KOPT-K1 (cell line): Measurements from ENCODE around the gene LDB2.

Experiments
- H3K27ac ChIP-seq: fragments of 200-600 bp; sonication (generic); 2 replicates; pipeline ENCODE4 v1.5.1; 2016; ENCODE audit warnings: antibody characterized with exemption, mild to moderate bottlenecking, low read depth, low read length; ENCODE audit not compliant: poor library complexity, severe bottlenecking
- H3K36me3 ChIP-seq: fragments of 200-600 bp; sonication (generic); 2 replicates; pipeline ENCODE4 v1.5.1; 2017; ENCODE audit warnings: antibody characterized with exemption, mild to moderate bottlenecking, low read length, moderate library complexity; ENCODE audit not compliant: insufficient read depth
- H3K9me3 ChIP-seq: fragments of 200-600 bp; sonication (generic); 2 replicates; pipeline ENCODE4 v1.5.1; 2017; ENCODE audit warnings: antibody characterized with exemption, low read length, mild to moderate bottlenecking; ENCODE audit not compliant: insufficient read depth, poor library complexity, severe bottlenecking

The LDB2 gene

DNA sequence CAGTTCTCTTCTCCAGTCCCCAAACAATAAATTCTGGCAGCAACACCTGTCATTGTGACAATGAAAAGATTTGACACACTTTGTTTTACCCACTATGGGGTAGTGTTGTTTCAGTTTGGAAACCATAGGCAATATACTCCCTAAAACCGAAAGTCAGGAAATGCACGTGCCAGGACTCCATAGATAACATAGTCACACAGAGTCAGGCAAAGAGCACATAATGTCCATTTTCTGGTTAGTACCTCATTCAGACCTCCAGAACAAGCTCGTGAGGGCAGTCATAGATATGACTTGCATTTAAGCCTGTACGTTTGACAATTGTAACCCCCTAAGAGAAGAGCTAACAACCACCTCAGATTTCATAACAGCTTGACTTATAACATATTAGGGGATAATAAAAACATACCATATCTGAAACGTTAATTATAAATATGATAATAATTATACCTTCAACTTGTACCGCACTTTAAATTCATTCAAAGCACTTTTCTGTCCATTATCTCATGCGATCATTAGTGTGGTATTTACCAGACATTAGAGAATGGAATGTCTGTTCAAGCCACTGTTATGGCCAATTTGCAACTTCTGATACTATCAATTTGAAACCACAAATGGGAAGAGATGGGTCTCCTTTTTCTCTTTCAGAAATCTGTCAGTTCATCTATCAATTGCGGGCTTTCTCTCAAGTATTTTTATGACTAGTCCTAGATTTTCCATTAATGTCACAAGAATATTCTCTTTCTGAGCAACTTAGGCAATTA lies 147.4 kb downstream of the LDB2 start:
- Histone ChIP-seq H3K36me3 (no peaks in the 10 kb centered on the region), H3K9me3 (no peaks in the 10 kb centered on the region), H3K27ac (no peak overlapping the region)

DNA sequence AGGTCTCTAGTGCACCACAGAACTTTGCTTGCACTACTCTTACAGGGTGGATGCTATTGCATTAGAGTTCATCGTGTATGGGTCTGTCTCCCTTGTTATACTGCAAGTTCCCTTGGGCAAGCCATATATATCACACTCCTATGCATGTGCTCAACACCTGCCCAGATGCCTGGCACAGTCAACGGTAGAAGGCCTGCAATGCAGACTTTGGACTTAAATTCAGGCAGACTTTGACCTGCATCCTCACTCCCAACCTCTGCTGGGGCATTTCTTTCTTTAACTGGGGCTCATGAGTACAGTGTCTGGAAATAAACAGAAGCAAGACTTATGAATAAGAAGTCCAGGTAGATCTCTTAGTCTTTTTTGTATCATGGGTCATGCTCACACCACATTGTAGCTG lies 148.2 kb downstream of the LDB2 start:
- H3K9me3 ChIP-seq, result no peaks in the 10 kb centered on the region
- H3K36me3 ChIP-seq, result no peaks in the 10 kb centered on the region
- no peak overlapping the region for H3K27ac ChIP-seq

DNA sequence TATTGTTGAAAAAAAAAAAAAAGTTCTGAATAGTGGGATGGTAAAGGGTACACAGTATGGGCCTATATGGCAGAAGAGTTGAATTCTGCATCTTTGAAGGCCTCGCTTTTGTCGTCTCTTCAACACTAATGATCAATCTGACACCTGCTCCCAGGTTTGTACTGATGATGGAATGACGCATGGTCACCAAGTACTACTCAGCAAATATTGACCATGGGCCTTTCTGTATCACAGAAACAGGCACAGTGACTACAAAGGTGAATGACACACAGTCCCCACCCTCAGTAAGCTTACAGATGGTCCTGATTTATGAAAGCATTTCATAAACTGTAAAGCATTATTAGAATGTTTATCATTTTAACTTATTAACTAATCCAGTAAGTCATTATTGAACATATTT lies 152.6 kb downstream of the LDB2 start:
- no peaks in the 10 kb centered on the region for H3K9me3 ChIP-seq
- H3K27ac ChIP-seq, result no peak overlapping the region
- no peaks in the 10 kb centered on the region for H3K36me3 ChIP-seq

DNA sequence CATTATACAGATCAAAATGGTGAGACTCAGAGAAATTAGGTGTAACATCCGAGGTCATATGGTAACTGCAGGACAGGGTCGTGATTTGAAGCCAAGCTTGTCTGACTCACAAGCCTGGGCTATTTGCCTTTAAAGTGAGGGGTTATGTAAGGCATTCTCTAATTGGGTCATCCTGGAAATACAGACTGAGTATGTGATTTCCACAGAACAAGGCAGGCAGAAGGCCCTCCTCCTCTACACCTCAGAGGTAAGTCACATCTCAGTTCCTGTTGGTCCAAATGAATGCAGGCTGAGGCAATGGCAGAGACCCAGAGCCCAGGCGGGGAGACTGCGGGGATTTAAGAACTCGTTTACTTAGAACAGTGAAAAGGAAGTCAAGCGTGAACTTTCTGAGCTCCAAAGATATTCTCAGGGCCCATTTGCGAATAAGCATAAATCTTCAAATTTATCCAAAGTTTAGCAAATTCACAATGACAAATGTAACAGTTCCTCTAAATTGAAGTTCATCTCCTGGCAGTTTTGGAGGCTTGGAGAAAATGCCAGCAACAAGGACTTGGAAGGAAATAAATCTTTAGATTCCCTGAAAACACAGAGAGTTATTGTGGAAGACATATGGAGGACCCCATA lies 153.3 kb downstream of the LDB2 start:
- Histone ChIP-seq H3K9me3 (no peaks in the 10 kb centered on the region), H3K36me3 (no peaks in the 10 kb centered on the region), H3K27ac (no peak overlapping the region)

DNA sequence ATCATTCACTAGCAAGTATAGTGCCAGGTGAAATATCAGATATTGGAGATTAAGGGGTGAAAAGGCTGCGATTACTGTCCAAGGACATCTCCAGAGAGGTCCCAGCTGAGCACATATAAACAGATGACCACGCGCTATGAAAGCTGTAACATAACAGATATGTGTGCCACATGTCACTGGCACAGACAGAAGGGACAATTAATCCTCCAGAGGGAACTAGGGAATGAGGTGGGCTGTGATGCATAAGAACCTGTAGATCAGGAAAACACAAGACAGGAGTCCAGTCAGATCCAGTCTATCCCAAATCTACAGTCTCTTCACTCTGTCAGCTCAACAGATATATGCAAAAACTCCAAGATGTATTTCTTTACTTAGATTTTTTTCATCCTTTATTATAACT lies 157.2 kb downstream of the LDB2 start:
- no peaks in the 10 kb centered on the region for H3K36me3 ChIP-seq
- H3K27ac ChIP-seq, result no peak overlapping the region

DNA sequence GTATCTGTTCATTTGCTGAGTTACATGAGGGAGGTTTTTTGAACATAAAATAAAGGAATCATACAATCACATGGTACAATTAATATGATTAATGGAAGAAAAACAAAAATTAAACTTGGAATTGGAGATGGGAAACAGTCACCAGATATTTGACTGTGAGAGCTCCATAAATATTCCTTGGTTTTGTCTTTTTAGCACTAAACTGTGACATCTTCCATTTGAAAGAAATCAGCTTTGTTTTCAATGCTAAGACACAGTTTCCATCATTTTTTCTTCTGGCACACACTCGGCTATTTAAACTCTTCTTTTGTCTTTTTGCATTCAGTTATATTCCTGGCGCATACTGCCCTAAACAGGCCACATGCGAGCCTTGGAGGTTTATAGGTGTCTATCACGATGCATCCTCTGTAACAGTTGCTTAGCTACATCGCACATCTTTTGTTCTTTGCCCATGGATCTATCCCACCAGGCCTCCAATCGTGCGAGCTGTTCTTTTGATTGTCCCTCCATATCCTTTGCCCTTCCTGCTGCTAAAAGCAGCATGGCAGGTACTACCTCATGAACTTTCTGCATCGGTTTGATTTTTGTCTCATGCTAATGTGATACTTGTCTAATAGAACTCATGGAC lies 158.3 kb downstream of the LDB2 start:
- Histone ChIP-seq H3K36me3 (no peaks in the 10 kb centered on the region), H3K27ac (no peak overlapping the region), H3K9me3 (no peaks in the 10 kb centered on the region)

More for the DNA sequence above, 157.2 kb downstream of the LDB2 start:
- no peaks in the 10 kb centered on the region for H3K9me3 ChIP-seq

DNA sequence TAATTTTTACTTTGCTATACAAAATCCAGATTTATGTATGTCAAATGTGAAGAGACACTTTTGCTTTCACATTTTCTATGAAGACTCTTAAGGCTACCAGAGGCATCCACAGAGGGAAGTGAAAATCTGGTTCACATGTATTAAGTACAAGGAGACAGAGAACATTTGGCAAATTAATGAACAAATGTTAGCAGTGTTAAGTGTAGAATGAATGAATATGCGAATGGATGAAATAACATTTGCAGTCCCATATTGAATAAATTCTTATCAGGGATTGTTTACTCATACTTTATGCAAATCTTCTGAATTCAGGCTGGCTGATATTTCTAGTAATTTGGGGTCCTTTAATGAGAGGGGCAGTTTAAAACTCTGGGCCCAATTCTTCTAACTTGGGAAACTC lies 159.9 kb downstream of the LDB2 start:
- no peak overlapping the region for H3K27ac ChIP-seq
- H3K9me3 ChIP-seq, result no peaks in the 10 kb centered on the region
- no peaks in the 10 kb centered on the region for H3K36me3 ChIP-seq

DNA sequence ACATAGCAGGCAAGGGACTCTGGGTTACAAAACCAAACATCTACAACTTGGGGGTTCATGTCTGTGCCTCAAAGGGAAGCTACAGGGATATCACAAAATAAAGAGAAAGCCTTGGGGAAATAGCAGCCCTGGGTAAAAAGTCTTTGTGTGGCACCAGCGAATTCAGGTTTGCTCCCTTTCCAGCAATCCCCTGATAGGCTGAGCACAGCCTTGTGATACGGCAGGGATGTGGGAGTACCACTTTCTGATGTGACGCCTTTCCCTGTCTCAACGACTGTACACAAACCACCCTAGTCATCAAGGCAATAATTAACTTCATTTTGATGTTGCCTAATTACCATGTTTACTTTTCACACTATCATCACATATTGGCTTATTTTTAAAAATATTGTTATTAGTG lies 164.9 kb downstream of the LDB2 start:
- no peak overlapping the region for H3K27ac ChIP-seq
- H3K36me3 ChIP-seq, result no peaks in the 10 kb centered on the region
- no peaks in the 10 kb centered on the region for H3K9me3 ChIP-seq

DNA sequence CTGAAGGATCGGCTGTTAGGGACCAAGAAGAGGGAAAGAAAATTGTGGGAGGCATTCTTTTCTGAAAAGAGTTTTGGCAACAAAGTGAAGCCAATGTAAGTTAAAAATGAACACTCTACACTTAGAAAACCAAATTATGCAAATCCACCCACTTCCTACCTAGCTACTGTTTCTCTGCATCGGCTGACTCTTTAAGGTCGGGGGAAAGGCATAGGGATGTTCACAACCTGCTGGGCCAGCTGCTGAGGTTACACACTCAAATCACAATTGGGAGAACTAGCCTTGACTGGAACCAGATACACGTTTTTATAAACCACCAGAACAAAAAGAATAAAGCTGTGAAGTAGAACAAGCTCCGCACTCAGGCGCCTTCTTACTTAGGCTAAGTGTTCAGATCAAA lies 165.7 kb downstream of the LDB2 start:
- Histone ChIP-seq H3K36me3 (no peaks in the 10 kb centered on the region), H3K9me3 (no peaks in the 10 kb centered on the region), H3K27ac (no peak overlapping the region)

DNA sequence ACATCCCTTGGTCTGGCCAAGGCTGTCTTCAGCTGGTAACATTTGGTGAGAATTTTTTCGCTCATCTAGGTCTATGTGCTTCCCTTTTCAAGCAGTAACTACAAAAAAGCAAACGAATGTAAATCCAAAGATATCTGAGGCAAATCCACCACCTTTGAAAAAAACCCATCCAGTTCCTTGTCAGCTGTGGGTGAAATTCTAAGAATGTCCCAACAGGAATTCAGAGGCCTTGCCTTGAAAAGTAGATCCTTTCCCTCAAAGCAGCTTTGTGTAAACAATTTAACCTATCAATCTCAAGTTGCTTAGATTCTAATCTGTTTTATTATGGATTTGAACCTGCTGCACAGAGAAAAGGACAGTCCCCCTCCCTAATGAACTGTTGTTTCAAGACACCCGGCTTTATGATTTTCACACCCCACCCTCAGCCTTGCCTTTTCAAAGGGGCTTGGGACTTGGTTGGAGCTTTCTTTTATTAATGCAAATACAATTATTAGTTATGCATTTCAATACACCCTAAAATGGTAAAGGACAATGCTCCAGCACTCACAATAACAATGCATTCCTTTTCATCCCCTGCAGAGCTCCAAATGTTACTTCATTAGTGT lies 166.6 kb downstream of the LDB2 start:
- H3K27ac ChIP-seq, result no peak overlapping the region
- H3K9me3 ChIP-seq, result no peaks in the 10 kb centered on the region
- H3K36me3 ChIP-seq, result no peaks in the 10 kb centered on the region

DNA sequence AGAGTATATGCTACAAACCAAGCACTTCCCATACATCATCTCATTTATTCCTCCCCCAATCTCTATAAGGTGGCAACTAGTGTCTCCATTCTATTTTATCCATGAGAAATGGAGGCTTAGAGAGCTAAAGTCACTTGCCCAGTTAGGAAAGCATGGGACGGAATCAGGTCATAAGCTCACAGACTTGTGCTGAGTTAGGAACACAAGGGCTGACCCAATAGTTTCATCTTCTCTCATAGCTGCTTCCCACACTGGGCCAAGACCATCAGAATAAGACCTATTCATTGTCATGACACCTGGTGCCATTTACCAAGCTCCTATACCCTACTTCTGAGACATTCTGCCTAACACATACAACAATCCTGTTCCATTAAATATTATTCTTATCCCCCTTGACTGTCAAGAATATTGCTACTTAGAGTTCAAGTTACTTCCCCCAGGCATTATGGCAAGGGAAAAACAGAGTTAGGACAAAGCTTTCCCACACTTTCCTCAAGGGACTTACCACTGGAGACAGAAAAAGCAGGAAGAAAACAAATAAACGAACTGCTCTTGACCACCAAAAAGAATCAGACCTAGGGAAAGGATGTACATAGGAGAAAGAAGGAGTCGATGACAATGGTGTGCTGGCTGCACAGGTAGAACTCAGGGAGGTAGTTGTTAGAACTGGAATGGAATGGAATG lies 167.8 kb downstream of the LDB2 start:
- Histone ChIP-seq H3K36me3 (no peaks in the 10 kb centered on the region), H3K27ac (no peak overlapping the region), H3K9me3 (no peaks in the 10 kb centered on the region)

DNA sequence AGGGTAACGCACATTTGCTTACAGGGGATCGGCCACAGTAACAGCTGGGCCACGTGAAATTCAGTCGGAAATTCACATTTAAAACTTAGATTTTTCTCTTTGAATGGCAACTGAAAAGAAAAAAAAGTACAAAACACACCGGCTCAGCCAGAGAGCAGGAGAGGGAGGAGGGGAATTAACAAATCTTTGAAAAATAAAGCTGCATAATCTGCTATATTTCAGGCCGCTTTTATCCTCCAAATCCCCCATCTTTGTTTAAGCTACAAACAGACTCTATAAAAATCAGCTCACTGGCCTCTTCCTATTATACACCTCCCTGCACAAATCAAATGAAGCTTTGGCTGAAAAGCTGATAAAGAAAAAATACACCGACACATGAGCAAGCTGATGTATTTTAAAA lies 169.1 kb downstream of the LDB2 start:
- H3K9me3 ChIP-seq, result no peaks in the 10 kb centered on the region
- no peaks in the 10 kb centered on the region for H3K36me3 ChIP-seq

DNA sequence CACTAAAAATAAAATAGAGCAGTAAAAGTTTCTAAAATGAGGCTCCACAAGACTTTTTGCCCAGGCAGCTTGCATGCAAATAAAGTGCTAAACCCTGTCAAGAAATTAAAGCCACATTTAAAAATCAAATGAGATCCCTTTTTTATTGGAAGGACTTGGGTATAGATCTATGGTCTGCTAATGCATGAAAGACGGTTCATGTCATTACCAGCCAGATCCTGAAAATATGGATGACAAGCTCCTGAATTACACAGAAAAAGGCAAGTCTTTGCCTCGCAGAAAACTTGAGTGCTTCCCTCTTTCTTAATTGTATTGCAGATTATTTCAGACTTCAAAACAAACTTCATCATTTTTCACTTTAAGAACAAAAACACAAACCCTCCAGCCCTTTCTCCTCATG lies 169.6 kb downstream of the LDB2 start:
- Histone ChIP-seq H3K27ac (no peak overlapping the region), H3K36me3 (no peaks in the 10 kb centered on the region), H3K9me3 (no peaks in the 10 kb centered on the region)

More for the DNA sequence above, 169.1 kb downstream of the LDB2 start:
- H3K27ac ChIP-seq, result no peak overlapping the region

DNA sequence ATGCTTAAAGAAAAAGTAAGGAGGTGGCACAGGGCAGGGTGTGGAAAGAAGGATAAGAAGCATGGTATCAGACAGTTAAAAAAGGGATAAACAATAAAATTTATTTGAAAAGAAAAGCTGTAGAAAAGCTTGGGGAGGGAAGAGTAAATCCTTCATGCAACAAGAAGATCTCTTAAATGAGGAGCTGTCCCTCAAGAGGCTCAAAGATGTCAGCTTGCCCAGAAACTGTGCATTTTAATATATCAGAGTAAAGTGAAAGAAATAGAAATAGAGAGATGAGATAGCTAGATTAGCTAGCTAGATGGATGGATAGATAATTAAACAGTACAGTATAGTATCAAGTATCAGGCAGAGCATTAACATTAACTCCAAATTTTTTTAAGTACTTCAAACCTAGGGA lies 170.3 kb downstream of the LDB2 start:
- H3K27ac ChIP-seq, result no peak overlapping the region
- no peaks in the 10 kb centered on the region for H3K9me3 ChIP-seq
- no peaks in the 10 kb centered on the region for H3K36me3 ChIP-seq

DNA sequence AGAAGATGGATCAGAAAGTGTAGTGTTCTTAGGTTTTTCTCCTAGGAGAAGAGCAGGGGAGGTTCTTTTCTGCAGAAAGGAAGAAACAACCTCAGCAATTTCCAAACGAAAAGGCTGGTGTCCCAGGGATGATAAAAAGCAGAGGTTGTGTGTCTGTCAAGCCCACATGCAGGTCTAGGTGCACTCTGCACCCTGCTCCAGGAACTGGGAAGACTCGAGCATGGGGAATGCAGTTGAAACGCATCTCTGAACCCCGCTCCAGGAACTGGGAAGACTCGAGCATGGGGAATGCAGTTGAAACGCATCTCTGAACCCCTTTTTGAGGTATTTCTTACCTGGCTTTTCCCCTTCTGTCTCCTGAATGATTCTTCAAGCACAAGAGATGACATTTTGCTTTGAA lies 171.2 kb downstream of the LDB2 start:
- Histone ChIP-seq H3K36me3 (no peaks in the 10 kb centered on the region), H3K27ac (no peak overlapping the region), H3K9me3 (no peaks in the 10 kb centered on the region)
